ENCODE measurements around the gene ARID3A.

ARID3A gene

DNA sequence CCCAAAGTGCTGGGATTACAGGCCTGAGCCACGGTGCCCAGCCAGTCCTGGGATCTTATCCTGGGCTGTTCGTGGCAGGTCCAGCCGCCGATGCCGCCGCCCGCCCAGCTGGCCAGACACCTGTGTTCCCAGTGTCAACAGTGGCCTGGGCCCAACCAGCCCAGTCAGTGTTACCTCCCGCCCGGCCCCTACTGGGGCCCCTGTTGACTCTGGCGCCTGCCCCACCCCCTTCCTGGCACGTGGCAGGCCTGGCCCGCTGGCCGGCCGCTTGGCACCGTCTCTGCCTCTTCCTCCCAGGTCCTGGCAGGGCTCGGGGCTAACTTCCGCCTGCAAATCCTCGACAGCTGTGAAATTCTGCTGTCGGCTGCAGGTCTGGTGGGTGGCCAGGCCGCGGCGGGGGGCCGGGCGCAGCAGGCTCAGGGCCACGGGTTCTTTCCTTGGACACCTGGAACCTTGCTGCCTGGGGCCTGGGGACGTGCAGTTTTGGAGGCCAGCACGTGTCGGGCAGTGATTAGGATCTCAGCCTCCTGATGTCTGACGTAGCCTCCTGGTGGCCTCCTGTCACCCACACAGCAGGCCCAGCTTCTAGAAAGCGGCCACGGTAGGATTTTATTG is 9.1 kb downstream of the ARID3A start:
- Histone ChIP-seq H3K27me3 (ENCODE audit: control insufficient read depth, insufficient read depth, low read length) (no peaks in the 10 kb centered on the region), H3K9ac (ENCODE audit: low read depth, low read length) (no peak overlapping the region), H3K4me1 (ENCODE audit: control insufficient read depth, insufficient read depth, low read length) (peaks cover 8% of the 10 kb centered on the region; the same call in 1 of the 2 replicates), H3K27ac (ENCODE audit: low read depth, low read length) (no peak overlapping the region), H3K36me3 (ENCODE audit: control insufficient read depth, insufficient read depth, low read length) (peaks cover 36% of the 10 kb centered on the region), H3K4me3 (ENCODE audit: low read depth, low read length) (no peak overlapping the region), H3K9me3 (ENCODE audit: control insufficient read depth, insufficient read depth, low read length) (no peaks in the 10 kb centered on the region)

DNA sequence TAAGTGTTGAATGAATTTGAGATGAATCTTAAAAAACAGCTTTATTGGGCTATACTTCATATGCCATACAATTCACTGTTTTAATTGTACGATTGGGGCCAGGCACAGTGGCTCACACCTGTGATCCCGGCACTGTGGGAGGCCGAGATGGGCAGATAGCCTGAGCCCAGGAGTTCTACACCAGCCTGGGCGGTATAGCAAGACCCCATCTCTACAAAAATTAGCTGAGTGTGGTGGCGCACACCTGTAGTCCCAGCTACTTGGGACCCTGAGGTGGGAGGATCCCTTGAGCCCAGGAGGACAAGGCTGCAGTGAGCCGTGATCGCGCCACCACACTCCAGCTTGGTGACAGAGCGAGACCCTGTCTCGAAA is 10.3 kb downstream of the ARID3A start:
- Histone ChIP-seq H3K36me3 (ENCODE audit: control insufficient read depth, insufficient read depth, low read length) (peaks cover 29% of the 10 kb centered on the region), H3K9ac (ENCODE audit: low read depth, low read length) (no peak overlapping the region), H3K4me3 (ENCODE audit: low read depth, low read length) (no peak overlapping the region), H3K27me3 (ENCODE audit: control insufficient read depth, insufficient read depth, low read length) (no peaks in the 10 kb centered on the region), H3K9me3 (ENCODE audit: control insufficient read depth, insufficient read depth, low read length) (no peaks in the 10 kb centered on the region), H3K27ac (ENCODE audit: low read depth, low read length) (no peak overlapping the region), H3K4me1 (ENCODE audit: control insufficient read depth, insufficient read depth, low read length) (peaks cover 8% of the 10 kb centered on the region; the same call in 1 of the 2 replicates)

DNA sequence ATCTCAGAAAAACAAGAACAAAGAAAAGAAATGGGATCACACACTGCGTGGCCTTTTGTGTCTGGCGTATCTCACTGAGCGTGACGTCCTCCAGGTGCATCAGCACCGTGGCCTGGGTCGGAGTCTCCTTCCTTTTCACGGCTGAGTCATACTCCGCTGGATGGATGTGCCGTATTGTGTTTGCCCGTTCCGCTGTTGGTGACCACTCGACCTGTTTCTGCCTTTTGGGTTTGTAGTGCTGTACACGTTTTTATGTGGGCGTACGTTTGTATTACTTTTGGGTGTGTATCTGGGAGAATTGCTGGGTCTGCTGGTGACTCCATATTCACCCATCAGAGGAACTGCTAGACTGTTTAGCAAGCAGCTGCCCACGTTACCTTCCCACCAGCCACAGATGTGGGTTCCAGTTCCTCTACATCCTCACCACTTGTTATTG is 11.4 kb downstream of the ARID3A start:
- Histone ChIP-seq H3K9me3 (ENCODE audit: control insufficient read depth, insufficient read depth, low read length) (no peaks in the 10 kb centered on the region), H3K4me3 (ENCODE audit: low read depth, low read length) (no peak overlapping the region), H3K9ac (ENCODE audit: low read depth, low read length) (no peak overlapping the region), H3K4me1 (ENCODE audit: control insufficient read depth, insufficient read depth, low read length) (peaks cover 8% of the 10 kb centered on the region; the same call in 1 of the 2 replicates), H3K36me3 (ENCODE audit: control insufficient read depth, insufficient read depth, low read length) (peaks cover 29% of the 10 kb centered on the region), H3K27me3 (ENCODE audit: control insufficient read depth, insufficient read depth, low read length) (no peaks in the 10 kb centered on the region), H3K27ac (ENCODE audit: low read depth, low read length) (no peak overlapping the region)

DNA sequence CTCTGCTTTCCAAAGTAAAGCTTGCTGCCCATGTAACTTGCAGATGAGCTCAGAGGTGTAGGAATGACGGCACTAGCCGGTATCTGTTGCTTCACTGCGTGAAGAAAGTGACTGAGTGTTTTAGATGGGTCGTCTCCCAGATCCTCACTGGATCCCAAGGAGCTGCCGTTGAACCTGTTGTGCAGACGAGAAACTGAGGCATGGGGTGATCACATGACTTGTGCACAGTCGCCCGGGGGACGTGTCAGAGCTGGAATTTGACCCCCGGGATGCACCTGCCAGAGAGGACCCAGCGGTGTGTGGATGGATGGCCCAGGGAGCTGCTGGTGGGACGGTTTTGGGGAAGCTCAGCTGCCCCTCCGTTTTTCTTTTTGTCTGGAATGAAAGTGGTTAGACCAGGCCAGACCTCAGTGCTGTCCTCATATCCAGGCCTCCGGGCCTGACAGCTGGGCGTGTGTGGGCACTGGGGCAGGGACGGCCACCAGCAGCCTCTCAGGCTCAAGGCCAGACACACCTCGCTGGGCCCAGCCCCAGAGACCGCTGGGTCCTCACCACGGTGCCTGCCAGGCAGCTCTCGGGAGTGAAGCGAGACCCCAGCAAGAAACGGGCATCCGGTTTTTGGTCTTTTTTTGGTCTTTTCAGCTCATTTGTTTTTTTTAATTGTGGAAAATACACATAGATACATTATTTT is 12.5 kb downstream of the ARID3A start:
- no peak overlapping the region for H3K27ac ChIP-seq (ENCODE audit: low read depth, low read length)
- H3K4me3 ChIP-seq (ENCODE audit: low read depth, low read length) = no peak overlapping the region
- H3K27me3 ChIP-seq (ENCODE audit: control insufficient read depth, insufficient read depth, low read length) = no peaks in the 10 kb centered on the region
- no peaks in the 10 kb centered on the region for H3K9me3 ChIP-seq (ENCODE audit: control insufficient read depth, insufficient read depth, low read length)
- H3K9ac ChIP-seq (ENCODE audit: low read depth, low read length) = no peak overlapping the region
- H3K4me1 ChIP-seq (ENCODE audit: control insufficient read depth, insufficient read depth, low read length) = no peaks in the 10 kb centered on the region
- H3K36me3 ChIP-seq (ENCODE audit: control insufficient read depth, insufficient read depth, low read length) = peaks cover 25% of the 10 kb centered on the region

DNA sequence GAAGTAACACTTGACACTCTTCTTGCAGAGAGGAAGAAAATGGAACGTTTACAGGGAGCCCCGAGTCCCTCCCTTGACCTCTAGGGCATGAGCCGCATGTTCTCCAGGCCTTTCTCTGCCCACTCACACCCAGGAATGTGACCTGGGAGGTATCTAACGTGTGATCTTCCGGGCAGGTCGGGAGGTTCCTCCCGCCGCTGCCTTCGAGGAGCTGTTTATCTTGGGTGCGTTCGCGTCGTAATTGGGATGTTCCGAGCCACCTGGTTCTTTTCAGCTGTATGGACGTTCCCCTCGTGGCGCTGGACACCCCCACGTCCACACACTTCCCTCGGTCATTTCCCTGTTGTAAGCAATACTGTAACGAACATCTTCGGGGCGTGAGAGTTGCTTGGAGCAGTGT is 13.6 kb downstream of the ARID3A start:
- no peak overlapping the region for H3K9ac ChIP-seq (ENCODE audit: low read depth, low read length)
- H3K4me1 ChIP-seq (ENCODE audit: control insufficient read depth, insufficient read depth, low read length) = no peaks in the 10 kb centered on the region

DNA sequence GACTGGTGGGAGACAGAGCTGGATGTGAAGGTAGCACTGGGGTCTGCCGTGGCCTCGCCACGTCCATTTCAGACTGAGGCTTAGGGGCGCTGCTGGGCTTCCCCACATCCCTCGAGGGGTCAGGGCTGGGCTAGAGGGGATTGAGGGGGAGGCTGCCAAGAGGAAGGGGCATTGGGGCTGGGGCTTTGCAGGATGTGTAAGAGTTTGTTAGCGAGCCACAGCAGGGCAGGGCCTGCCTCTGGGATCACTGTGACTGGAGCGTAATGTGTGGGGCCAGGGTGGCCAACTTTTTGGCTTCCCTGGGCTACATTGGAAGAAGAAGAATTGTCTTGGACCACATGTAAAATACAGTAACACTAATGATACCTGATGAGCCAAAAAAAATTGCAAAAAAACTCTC is 14.1 kb downstream of the ARID3A start:
- Histone ChIP-seq H3K27me3 (ENCODE audit: control insufficient read depth, insufficient read depth, low read length) (no peaks in the 10 kb centered on the region), H3K4me3 (ENCODE audit: low read depth, low read length) (no peak overlapping the region), H3K27ac (ENCODE audit: low read depth, low read length) (no peak overlapping the region), H3K9me3 (ENCODE audit: control insufficient read depth, insufficient read depth, low read length) (no peaks in the 10 kb centered on the region), H3K9ac (ENCODE audit: low read depth, low read length) (no peak overlapping the region), H3K36me3 (ENCODE audit: control insufficient read depth, insufficient read depth, low read length) (peaks cover 25% of the 10 kb centered on the region), H3K4me1 (ENCODE audit: control insufficient read depth, insufficient read depth, low read length) (no peaks in the 10 kb centered on the region)

More for the DNA sequence above, 13.6 kb downstream of the ARID3A start:
- H3K27me3 ChIP-seq (ENCODE audit: control insufficient read depth, insufficient read depth, low read length) = no peaks in the 10 kb centered on the region
- peaks cover 25% of the 10 kb centered on the region for H3K36me3 ChIP-seq (ENCODE audit: control insufficient read depth, insufficient read depth, low read length)
- no peaks in the 10 kb centered on the region for H3K9me3 ChIP-seq (ENCODE audit: control insufficient read depth, insufficient read depth, low read length)
- no peak overlapping the region for H3K4me3 ChIP-seq (ENCODE audit: low read depth, low read length)
- H3K27ac ChIP-seq (ENCODE audit: low read depth, low read length) = no peak overlapping the region

DNA sequence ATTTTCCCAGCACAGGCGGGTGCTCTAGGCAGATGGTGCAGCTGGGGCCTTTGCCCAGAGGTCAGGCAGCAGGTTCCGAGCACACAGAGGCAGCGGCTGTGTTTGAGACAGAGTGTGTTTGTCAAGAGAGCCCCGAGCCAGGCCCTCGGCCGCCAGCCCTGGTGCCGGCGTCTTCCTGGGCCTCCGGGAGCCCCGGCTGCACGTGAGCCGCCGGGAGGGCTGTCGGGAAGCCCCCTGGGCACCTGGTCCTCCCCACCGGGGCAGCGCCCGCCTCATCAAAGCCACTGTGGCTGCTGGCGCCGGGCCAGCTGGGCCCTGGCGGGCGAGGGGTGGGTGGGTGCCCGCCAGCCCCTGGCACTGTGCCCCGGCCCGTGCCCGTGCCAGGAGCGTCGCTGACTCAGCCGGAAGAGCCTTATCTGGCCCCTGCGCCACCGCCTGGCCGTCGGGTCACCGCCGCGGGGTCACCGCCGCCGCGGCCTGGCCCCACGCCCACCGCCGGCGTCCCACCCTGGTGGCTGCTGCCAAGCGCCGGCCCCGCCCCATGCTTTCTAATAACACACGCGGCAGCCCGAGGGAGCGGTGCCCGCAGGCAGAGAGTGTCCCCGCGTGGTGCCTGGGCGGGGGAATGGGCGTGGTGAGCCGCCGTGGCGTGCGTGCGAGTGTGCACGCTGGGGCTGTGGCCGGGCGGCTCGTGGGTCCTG is 14.9 kb downstream of the ARID3A start:
- Histone ChIP-seq H3K27me3 (ENCODE audit: control insufficient read depth, insufficient read depth, low read length) (no peaks in the 10 kb centered on the region), H3K36me3 (ENCODE audit: control insufficient read depth, insufficient read depth, low read length) (peaks cover 25% of the 10 kb centered on the region), H3K9ac (ENCODE audit: low read depth, low read length) (no peak overlapping the region), H3K27ac (ENCODE audit: low read depth, low read length) (no peak overlapping the region), H3K4me3 (ENCODE audit: low read depth, low read length) (no peak overlapping the region), H3K9me3 (ENCODE audit: control insufficient read depth, insufficient read depth, low read length) (no peaks in the 10 kb centered on the region), H3K4me1 (ENCODE audit: control insufficient read depth, insufficient read depth, low read length) (no peaks in the 10 kb centered on the region)

DNA sequence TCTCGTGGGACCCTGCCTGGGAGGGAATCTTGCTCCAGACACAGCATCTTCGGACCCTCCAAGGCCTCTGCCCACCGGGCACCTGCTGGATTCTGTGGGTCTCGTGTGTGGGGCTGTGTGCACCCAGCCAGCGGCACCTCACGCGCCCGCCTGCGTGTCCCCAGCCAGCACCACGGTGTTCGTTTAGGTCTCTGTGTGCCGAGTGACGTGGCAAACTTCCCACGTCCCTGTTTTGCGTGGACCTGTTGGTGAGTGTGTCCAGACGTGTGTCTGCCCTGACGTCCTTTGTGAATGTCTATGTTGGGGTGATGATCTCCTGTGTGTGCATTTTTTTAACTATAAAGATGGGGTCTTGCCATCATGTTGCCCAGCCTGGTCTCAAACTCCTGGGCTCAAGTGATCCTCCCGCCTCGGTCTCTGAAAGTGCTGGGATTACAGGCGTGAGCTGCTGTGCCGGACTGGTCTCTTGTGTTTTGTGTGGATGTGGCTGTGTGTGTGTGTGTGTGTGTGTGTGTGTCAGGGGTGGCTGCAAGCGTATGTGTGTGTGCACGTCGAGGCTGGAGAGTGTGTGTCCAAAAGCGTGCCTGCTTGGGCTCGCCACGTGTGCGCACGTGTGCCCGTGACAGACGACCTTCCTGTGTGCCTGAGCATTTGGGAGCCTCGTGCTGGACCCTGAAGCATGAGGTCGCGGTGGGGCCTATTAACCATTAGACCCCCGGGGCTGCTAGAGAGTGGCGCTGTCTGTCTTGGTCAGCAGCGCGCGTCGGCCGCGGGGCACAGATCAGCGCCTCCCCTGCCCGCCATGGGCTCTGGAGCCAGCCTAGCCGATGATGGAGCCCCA is 15.7 kb downstream of the ARID3A start:
- no peaks in the 10 kb centered on the region for H3K27me3 ChIP-seq (ENCODE audit: control insufficient read depth, insufficient read depth, low read length)
- H3K4me1 ChIP-seq (ENCODE audit: control insufficient read depth, insufficient read depth, low read length) = no peaks in the 10 kb centered on the region
- no peak overlapping the region for H3K4me3 ChIP-seq (ENCODE audit: low read depth, low read length)
- no peak overlapping the region for H3K9ac ChIP-seq (ENCODE audit: low read depth, low read length)
- no peaks in the 10 kb centered on the region for H3K9me3 ChIP-seq (ENCODE audit: control insufficient read depth, insufficient read depth, low read length)
- no peak overlapping the region for H3K27ac ChIP-seq (ENCODE audit: low read depth, low read length)
- H3K36me3 ChIP-seq (ENCODE audit: control insufficient read depth, insufficient read depth, low read length) = peaks cover 25% of the 10 kb centered on the region

DNA sequence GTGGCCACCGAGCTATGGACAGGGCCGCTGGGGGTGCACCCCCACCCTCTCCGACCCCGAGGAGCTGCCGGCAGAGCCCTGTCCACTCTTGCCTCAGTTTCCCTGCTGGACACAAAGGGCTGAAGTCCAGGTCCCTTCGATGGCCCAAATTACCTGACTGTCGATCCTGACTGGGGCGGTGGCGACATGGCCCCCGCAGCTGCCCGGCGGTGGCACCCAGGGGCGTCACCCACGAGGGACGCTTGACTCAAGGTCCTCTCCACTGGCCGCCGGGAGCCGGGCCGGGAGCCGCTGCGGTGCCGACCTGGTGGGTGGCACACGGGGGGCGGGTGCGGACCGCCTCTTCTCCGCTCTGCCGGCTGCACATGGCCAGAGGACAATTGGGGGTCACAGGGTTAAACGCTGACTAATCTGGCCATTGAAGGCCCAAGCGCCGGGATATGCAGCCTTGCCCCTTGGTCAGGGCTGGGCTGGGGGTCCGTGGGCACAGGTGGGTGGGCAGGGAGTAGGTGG is 16.4 kb downstream of the ARID3A start:
- Histone ChIP-seq H3K27ac (ENCODE audit: low read depth, low read length) (no peak overlapping the region), H3K9ac (ENCODE audit: low read depth, low read length) (no peak overlapping the region), H3K9me3 (ENCODE audit: control insufficient read depth, insufficient read depth, low read length) (no peaks in the 10 kb centered on the region), H3K27me3 (ENCODE audit: control insufficient read depth, insufficient read depth, low read length) (no peaks in the 10 kb centered on the region), H3K4me1 (ENCODE audit: control insufficient read depth, insufficient read depth, low read length) (no peaks in the 10 kb centered on the region), H3K36me3 (ENCODE audit: control insufficient read depth, insufficient read depth, low read length) (peaks cover 23% of the 10 kb centered on the region), H3K4me3 (ENCODE audit: low read depth, low read length) (no peak overlapping the region)

DNA sequence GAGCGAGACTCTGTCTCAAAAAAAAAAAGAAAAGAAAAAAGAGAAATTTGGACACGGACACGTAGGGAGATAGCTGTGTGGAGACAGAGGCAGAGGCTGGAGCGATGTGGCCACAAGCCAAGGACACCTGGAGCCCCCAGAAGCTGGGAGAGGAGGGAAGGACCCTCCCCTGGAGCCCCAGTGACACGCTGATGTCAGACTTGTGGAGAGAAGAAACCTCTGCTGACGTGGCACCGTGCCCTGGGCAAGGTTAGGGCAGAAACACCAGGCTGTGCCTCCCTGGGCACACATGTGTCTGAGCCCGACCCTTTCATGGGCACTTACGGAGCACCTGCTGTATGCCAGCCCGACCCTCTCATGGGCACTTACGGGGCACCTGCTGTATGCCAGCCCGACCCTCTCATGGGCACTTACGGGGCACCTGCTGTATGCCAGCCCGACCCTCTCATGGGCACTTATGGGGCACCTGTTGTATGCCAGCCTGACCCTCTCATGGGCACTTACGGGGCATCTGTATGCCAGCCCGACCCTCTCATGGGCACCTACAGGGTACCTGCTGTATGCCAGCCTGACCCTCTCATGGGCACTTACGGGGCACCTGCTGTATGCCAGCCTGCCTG is 17.8 kb downstream of the ARID3A start:
- H3K9me3 ChIP-seq (ENCODE audit: control insufficient read depth, insufficient read depth, low read length) = no peaks in the 10 kb centered on the region
- no peak overlapping the region for H3K27ac ChIP-seq (ENCODE audit: low read depth, low read length)
- no peak overlapping the region for H3K4me3 ChIP-seq (ENCODE audit: low read depth, low read length)
- H3K36me3 ChIP-seq (ENCODE audit: control insufficient read depth, insufficient read depth, low read length) = peaks cover 20% of the 10 kb centered on the region
- no peaks in the 10 kb centered on the region for H3K4me1 ChIP-seq (ENCODE audit: control insufficient read depth, insufficient read depth, low read length)
- no peak overlapping the region for H3K9ac ChIP-seq (ENCODE audit: low read depth, low read length)
- H3K27me3 ChIP-seq (ENCODE audit: control insufficient read depth, insufficient read depth, low read length) = no peaks in the 10 kb centered on the region

Data from HUES48 (cell line).